D341Med (cell line): ENCODE measurements around the gene CTCF.
"Not testable (repeated sequence)": the region's sequence is repeated elsewhere in the genome, so short reads cannot be mapped to it uniquely, and the experiment has no call there.

Experiments
- DNase-seq: peaks from one replicate; pipeline ENCODE4 v3.0.0; 2012; ENCODE audit warnings: low spot score

Gene CTCF, protein sequence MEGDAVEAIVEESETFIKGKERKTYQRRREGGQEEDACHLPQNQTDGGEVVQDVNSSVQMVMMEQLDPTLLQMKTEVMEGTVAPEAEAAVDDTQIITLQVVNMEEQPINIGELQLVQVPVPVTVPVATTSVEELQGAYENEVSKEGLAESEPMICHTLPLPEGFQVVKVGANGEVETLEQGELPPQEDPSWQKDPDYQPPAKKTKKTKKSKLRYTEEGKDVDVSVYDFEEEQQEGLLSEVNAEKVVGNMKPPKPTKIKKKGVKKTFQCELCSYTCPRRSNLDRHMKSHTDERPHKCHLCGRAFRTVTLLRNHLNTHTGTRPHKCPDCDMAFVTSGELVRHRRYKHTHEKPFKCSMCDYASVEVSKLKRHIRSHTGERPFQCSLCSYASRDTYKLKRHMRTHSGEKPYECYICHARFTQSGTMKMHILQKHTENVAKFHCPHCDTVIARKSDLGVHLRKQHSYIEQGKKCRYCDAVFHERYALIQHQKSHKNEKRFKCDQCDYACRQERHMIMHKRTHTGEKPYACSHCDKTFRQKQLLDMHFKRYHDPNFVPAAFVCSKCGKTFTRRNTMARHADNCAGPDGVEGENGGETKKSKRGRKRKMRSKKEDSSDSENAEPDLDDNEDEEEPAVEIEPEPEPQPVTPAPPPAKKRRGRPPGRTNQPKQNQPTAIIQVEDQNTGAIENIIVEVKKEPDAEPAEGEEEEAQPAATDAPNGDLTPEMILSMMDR

DNA sequence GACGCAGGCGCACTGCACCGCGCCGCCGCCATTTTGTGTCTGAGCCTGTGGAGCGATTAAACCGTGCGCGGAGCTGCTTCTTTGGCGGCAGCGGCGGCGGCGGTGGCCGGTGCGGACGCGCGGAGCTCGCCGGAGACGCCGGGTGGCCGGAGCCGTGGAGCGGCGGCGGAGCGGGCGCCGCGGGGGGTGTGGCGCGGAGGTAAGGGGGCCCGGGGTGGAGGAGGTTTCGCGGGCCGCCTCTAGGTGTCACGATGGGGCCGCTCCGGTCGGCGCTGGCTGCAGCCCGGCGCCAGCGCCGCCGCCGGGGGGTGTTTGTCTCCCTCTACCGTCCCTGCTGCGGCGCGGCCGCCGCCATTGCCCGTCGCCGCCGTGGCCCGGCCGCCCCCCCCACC, at the start of gene CTCF:
CTCF (plus strand) TSS at position 1 of the 392 bp plus-strand sequence. CDS start 48,307 bp downstream, outside the sequence.
- peak; percentile 87 for DNase-seq

DNA sequence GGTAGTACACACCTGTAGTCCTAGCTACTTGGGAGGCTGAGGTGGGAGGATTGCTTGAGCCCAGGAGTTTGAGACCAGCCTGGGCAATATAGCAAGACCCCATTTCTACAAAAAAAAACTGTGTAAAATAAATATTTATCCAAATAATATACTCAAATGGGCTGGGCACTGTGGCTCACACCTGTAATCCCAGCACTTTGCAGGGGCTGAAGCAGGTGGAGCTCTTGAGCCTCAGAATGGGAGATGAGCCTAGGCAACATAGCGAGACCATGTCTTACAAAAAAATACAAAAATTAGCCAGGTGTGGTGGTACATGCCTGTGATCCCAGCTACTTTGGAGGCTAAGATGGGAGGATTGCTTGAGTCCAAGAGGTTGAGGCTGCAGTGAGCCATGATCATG, 48.4 kb upstream of the CTCF start:
- DNase-seq = not testable (repeated sequence)

DNA sequence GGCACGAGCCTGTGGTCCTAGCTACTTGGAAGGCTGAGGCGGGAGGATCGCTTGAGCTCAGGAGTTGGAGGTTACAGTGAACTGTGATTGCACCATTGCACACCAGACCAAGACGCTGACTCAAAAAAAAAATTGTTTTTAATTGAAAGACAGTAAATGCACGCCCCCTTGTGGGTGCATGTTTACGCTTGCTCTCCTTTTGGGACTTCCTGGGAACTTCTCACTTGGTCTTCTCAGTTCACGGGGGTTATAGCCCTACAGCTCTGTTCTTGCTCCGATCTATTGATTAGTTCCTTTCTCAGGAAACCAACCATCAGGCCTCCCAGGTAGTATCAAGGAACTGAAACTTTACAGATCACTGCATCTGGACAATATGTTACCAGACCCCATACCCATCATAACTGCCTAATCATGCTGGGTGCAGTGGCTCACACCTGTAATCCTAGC, 47.9 kb upstream of the CTCF start:
- DNase-seq = peak; percentile 65

DNA sequence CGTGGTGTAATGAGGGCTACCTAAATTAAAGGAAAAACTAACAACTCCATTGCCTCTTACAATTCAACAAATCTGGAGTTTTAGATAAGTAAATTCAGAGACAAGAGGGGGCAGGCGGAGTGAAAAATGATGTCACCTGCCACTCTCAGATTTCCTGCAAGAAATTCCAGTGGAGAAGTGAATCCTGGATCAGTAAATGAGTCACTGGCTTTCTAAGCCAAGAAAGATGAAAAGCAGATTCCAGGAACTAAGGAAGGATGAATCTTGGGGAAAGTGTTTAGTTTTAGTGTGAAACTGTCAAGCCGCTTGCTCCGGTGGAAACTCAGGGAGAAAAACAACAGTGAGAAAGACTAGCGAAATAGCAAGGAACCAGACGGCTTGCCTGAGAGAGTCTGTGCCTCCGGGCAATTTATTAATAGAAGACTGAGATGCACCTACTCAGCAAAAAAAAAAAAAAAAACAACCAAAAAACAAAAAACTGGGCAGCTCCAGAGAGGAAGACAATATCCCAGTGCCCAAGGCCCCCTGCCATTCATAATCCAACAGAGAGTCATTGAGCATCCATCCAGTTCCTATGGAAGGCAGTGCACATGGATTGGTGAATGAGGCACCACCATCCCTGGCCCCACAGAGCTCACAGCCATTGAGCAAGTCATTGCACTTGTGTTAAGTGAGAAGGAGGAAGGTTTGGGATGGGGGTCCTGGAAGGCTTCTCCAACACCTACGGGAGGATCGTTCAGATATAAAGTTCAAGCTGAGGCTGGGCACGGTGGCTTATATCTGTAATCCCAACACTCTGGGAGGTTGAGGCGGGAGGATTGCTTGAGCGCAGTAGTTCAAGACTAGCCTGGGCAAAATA, 45.8 kb upstream of the CTCF start:
- no peak for DNase-seq

DNA sequence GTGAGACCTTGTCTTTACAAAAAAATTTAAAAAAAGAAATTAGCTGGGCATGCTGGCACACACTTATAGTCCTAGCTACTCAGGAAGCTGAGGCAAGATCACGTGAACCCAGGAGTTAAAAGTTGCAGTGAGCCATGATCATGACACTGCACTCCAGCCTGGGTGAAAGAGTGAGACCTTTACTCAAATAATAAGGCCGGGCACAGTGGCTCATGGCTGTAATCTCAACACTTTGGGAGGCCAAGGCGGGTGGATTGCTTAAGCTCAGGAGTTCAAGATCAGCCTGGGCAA, 45.2 kb upstream of the CTCF start:
- DNase-seq = no peak

DNA sequence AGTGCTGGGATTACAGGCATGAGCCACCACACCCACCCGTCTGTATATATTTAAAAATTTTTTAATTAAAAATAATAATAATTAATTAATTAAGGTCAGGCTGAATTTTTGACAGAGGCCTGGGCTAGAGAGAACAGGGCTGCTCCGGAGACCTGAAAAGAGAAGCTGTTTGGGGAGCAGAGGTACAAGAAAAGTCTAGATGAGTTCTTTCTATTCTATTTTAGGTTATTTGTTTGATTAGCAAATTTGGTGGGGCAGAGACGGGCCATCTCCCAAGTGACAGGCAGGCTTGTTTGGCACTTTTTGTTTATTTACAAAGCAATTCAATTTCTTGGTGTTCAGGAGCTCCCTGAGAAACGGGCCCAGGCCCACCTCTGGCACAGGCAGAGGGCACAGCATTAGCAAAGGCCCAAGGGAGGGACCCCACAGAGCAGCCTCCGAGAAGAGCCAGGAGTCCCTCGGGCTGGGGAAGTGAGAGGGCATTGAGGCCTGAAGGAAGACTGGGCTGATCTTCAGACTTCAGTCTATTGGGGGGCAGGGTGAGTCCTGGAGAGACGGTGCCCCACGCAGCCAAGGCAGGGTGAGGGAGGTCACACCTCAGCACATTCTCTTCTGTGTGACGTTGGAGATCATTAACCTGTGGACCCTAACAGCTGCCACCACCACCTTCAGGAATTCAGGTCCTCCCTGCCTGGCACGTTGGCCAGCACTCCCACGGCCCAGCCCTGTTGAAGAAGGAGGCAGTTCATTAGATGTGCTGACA, 44.5 kb upstream of the CTCF start:
- no peak for DNase-seq

DNA sequence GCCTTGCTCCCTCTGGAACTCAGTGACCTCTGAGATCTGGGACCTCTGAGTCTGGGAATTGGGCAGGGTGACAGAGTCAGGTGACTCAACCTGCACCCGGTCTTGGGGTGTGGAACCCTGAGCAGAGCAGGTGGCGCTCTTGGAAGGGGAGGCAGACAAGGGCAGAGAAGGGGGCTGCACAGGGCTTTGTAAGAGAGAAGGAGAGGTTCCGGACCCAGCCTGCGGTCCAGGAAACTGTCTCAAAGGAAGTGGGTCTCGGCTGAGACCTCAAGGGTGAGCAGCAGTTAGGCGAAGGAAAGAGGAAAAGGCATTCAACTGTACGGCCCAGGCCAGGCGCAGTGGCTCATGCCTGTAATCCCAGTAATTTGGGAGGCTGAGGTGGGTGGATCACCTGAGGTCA, 43.6 kb upstream of the CTCF start:
- no peak for DNase-seq

DNA sequence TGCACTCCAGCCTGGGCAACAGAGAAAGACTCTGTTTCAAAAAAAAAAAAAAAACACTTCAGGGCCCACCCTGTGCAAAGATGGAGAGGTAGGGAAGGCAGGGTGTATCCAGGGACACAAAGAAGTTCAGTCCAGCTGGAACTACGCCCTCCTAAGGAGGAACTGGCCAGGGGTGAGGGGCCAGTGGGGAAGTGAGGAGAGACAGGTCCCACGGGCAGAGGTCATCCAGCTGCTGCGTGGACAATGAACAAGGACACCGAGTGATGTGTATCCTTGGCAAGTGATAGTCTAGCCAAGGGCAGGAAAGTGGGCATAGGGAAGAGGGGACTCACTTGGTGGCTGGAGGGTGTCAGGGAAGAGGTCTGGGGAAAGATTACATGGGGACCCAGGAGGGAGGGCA, 43.1 kb upstream of the CTCF start:
- DNase-seq = no peak

DNA sequence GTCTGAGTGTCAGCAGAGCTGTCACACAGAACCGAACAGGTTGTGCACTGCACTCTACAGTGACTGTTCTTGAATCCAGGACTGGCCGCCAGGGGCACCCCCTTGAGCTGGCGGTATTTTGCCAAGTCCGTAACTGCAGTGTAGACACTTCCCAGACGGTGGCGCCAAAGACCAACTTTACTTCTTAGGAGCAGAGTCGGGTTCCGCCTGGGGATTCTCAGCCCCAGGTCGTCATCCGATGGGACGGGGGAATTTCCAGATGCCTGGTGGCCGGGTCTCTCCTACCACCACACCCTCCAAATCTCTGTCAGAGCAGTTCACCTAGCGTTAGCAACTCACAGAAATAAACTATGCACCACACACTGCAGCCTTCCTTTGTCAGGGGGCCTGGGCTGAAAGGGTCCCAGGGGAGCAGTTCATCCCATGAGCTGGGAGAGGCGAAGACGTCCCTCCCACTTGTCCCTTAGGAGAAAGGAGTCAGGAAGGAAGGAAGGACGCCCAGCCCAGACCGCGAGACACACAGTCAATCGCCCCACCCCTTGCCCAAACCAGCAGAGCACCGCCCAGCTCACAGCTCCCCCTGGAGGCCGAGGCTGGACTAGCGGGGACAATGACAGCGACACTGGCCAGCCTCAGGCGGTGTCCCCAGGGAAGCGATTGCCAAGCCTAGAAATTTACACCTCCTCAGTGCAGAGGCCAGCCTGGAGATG, 41.1 kb upstream of the CTCF start:
- DNase-seq = peak; percentile 91

DNA sequence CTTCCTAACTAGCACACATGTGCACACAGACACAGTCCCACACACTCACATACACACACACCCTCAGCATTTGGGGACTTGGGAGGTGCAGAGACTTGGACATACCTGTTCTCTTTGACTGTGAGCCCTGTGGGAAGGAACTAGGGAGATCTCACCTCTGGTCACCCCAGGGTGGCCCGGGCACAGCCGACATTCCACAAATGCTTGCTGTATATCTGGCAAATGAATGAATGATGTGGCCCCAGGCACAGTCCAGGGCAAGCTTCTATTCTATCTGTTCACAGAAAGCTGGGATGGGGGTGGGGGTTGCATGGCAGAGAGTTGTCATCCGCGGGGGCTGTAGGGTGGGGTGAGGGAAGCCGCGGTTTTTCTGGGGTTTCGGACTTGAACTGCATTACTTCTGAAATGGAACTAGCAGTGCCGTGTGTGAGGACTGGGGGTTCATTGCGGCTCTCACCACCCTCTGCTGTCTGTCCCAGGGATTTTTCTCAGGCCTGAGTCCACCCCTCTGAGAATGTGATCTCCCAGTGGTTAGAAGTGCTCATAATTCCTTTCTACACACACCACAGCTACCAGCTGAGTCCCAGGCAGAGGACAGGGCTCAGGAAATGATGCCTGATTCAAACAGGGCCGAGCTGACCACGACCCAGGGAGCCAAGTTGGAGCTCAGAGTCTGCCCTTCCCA, 37.0 kb upstream of the CTCF start:
- DNase-seq = no peak

DNA sequence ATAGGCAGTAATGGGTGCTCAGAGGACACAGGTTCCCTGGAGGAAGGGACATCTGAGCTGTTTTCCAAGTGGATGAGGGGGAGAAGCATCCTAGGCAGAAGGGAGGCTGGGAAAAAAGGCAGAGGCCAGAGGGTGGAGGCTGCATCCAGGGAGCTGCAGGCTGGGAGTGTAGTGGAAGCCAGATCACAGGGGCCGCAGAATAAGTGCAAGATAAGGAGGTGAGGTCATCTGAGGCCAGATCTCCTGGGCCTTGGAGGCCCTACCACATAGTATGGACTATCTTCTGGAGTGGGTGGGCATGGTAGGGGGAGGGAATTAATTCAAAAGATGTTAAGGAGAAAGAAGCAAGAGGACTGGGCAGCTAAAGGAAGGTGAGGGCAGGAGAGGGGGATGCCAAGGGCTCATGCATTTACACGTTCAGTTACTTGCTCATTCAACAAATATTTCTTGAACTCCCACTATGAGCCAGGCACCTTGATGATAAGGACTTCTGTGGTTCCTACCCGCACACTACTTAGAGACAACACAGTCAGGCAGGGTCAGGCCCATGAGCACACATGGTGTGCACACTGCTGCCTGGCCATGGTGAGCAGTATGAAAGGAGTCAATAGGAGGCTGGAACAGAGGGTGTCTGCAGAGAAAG, 36.1 kb upstream of the CTCF start:
- DNase-seq = no peak

DNA sequence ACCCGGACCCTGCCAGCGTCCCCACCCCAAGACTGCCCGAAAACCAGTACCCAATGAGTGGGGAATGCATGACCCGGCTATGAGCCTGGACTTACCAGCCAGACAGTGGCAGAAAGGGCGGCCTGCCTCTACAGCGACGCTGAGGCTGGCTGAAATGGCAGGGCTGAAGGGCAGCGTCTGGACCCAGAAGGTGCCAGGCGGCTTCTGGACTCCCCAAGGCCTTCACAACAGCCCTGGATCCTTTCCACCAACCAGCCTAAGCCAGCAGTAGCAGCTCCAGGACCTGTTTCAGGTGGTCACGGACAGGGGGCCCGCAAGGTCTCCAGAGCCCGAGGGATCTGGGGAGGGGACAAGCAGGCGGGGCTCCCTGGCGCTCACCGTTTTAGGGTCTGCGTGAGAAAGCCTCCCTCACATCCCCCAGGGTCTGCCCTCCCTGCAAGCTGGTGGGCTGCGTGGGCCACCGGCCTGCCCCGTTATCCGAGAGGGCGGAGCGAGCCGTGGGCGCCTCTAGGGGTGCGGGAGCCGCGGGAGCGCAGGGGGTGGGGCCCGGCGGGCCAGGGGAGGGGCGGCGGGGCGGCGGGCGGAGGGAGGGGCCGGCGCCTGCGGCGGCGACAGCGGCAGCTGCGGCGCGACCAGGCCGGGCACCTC, 34.0 kb upstream of the CTCF start, which contains the start of gene RIPOR1:
RIPOR1 (plus strand) TSS at position 608 of the 648 bp plus-strand sequence. CDS start 9,618 bp downstream, outside the sequence.
- DNase-seq = peak; percentile 94

DNA sequence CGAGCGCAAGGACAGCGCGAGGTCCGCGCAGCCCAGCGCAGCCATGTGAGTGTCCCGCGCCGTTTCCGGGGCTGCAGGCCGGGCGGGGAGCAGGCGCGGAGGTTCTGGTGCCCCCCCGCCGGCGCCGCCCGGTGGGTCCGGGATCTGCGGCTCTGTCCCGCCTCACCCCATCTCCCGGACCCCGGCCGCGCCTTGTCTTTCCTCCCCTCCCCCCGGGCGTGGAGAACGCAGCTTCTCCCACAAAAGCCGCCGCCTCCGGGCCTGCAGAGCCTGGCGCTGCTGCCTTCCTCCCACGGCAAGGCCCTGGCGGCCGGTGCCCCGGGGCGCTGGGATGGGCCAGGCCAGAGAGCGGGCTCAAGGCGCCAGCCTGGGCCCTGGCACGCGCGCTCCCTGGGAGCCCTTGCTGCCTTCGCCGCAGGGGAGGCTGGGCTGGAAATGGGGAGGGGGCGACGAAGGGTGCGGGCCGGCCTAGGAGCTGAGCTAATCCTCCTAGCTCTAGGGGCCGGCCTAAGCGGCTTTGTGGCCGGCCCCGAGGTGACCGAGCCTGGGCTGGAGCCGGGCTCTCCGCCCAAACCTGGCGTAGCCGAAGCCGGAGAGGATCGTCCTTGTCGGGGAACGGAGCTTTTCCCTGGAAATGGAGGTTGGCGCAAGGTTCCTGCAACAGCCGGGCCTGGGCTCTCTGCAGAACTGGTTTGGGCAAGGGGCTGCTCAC, 33.3 kb upstream of the CTCF start:
- peak; percentile 78 for DNase-seq

DNA sequence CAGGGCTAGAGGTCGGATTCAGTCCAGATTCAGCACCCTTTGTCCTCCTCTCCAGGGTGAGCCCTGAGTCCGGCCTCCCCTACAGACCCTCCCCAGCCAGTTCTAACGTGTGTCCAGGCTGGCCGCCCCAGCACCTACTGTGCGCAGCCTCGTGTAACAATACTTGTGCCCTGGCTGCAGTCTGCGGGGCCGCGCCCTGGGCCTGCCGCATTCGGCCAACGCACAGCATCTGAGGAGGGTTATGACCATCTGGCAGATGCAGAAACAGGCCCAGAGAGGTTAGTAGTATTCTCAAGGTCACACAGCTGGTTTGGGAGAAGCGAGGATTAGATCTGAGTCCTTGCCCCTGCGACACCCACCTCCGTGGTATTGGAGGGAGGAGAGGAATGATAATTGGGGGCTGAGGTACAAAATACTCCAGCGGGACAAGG, 32.7 kb upstream of the CTCF start:
- DNase-seq = no peak

DNA sequence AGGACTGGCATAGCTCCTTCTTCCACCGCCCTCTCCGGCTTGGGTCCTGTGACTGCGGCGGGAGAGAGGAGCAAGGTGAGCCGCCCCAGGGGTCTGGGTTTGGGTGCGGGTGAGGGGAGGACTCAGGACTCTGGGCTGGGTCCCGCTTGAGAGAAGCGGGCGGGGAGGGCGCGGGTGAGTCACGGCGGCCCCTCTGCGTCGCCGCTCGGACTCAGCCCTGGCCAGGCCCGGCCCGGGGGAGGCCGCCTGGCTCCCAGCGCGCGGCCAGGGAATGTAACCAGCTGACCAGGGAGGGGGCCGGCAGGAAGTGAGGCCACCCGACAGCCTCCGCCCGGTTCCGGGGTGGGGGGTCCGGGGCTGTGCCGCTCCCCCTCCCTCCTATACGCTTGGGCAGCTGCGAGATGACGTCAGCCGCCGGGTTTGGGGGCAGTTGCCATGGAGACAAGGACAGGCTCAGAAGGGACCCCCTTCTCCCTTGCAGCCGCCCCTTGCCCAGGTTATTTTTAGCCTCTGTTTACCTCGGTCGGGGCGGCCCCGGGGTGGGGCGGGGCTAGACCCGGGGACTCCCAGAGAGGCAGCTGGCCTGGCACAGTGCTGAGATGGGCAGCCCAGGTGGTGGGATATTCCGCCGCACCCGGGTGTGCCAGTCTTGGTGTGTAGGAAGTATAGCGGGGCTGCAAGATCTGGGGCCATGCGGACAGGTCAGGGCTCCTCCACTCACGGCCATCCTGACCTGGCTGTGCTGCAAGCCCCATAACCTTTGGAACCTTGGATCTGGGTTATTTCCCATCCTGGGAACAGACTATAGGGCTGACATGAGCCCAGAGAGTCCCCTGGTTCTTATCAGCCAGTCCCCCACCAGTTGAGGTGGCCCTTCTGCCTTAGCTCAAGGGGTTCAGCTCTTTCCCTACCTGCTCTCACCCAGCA, 32.0 kb upstream of the CTCF start:
- DNase-seq = no peak

DNA sequence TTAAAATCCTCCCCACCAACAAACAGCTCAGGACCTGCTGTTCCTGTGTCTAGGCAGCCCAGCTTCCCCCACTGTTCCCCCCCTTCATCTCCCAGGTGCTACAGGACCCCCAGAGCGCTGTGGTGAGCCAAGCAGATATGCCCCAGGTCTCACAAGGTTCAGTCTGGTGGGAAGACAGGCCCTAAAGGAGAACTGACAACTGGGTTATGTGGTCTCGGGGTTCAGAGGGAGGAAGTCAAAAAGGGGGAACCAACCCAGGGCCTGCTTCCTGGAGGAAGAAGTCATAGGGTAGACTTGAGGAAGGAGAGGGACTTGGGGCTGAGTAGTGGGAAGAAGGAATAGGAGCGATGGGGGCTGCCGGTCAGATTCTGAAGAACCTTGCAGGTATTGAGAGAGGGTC, 31.1 kb upstream of the CTCF start:
- DNase-seq = no peak

DNA sequence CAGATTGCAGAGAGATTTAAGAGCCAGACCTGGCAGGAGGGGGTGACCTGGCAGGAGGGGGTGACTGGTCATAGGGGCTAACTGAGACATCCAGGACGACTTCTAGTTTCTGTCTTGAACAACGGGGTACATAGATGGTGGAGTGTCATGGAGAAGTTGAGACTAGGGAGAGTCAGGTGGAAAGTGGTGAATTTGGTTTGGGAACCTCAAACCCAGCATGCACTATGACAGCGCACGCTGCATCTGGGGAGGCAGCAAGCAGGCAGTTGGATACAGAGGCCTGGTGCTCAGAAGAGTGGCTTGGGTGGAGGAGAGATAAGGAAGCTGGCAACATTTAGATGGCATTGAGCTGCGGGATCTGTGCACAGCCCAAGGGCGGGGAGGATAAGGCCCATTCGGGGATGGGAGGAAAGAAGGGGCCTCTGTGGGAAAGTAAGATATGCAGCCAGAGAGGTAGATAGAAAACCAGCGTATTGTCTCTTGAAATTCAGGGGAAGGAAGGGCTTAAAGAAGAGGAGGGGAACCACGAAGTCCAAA, 29.2 kb upstream of the CTCF start:
- DNase-seq = no peak
